ENCODE measurements around the gene SLC6A5.
"Not testable (repeated sequence)": the region's sequence is repeated elsewhere in the genome, so short reads cannot be mapped to it uniquely, and the experiment has no call there.

SLC6A5 gene

DNA sequence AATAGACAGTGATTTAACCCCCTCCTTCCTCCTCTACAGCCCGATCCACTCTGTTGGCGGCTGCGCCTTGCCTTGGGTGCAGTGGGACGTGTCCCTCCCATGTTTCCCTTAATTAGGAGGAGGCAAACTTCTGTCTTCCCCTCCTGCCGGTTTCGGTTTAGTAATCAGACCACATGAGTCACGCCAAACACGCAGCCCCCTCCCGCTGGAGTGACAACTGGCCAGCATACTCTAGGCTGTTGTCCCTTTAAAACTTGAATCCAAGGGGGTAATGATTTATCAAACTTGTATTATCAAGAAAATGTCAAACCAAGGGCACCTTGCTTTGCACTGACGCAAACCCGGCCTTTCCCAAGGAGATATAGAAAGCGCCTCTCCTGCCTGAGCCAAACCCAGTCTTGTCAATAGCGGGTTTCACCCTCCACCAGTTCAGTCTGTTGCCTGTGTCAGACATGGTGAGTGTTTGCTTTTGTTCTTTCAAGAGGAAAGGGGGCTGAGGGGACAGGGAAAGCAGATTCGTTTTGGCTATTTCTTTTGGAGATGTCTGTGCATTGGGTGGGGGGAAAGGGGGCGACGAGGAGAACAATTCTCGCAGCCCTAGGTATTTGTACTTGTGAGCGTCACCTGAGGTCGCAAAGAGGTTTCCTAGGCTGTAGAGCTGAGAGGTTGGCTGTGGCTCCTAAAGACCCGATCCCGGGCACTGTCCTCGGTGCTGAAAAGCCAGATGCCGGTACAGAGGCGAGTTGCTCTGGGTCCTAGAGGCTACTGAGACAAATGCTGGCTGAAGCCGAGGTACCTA, at the start of gene SLC6A5:
Gene SLC6A5, plus strand, starts transcription at position 388 of the 799 bp plus-strand sequence. Its CDS starts 65 bp downstream, at position 453.
- DNase-seq, result peak; percentile 16

DNA sequence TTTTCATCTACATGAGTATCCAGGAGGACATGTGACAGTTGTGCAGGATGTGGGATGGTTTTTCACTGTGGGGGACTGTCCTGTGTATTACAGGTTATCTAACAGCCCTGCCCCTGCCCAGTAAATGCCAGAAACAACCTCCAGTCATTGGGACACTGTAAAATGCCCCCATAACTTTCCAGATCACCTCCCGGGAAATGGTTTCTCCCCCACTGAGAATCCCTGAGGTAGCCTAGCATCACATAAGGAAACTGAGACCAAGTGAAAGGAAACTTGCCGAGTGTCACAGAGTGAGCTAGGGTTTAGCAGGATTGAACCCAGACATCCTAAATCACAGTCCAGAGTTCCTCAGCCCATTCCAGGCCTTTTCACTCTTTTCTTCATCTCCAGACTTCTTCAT, 48.3 kb upstream of the SLC6A5 start:
- DNase-seq, result no peak

GRCh38 chr11:20555783-20556182, 43.6 kb upstream of the SLC6A5 start:
- no peak for DNase-seq

- not testable (repeated sequence) for DNase-seq
Measured at GRCh38 chr11:20556396-20556795, 43.0 kb upstream of the SLC6A5 start.

GRCh38 chr11:20558741-20559140, 40.7 kb upstream of the SLC6A5 start:
- no peak for DNase-seq

GRCh38 chr11:20559523-20560300, 39.7 kb upstream of the SLC6A5 start:
- no peak for DNase-seq

GRCh38 chr11:20561915-20562314, 37.5 kb upstream of the SLC6A5 start:
- no peak for DNase-seq

- DNase-seq, result no peak
Measured at GRCh38 chr11:20563866-20564265, 35.5 kb upstream of the SLC6A5 start.

GRCh38 chr11:20564846-20565635, 34.4 kb upstream of the SLC6A5 start:
- no peak for DNase-seq

DNA sequence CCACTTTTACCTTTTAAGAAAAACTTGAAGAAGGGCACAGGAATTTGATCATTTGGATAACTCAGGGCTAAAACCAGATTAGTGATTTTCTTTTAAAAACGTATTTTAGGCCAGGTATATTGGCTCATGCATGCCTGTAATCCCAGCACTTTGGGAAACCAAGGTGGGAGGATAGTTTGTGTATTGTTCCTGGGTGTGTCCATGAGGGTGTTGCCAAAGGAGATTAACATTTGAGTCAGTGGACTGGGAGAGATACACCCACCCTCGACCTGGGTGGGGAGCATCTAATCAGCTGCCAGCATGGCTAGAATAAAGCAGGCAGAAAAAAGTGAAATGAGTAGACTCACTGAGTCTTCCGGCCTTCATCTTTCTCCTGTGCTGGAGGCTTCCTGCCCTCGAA, 33.3 kb upstream of the SLC6A5 start:
- not testable (repeated sequence) for DNase-seq

GRCh38 chr11:20566591-20567434, 32.6 kb upstream of the SLC6A5 start:
- DNase-seq, result no peak

DNA sequence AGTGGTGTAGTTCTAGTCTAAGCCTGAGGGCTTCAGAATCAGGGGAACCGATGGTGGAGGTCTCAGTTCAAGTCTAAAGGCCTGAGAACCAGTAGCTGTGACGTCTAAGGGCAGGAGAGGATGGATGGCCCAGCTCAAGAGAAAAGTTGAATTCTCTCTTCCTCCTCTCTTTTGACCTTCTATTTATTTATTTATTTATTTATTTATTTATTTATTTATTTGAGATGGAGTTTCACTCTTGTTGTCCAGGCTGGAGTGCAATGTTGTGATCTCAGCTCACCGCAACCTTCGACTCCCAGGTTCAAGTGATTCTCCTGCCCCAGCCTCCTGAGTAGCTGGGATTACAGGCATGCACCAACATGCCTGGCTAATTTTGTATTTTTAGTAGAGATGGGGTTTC, 19.7 kb upstream of the SLC6A5 start:
- DNase-seq, result not testable (repeated sequence)

DNA sequence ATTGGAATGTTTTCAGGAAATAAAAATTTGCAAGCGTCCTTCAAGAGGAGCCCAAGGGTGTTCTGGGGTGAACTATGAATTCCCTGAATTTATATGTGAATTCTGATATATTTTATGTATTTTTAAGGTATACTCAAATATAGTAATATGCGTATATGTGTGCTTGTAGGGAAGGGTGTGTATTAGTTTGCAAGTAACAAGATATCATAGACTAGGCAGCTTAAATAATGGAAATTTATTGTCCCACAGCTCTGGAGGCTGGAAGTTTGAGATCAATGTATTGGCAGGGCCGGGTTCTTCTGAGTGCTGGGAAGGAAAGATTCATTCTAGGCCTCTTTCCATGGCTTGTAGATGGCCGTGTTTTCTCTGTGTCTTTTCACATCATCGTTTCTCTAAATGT, 16.2 kb upstream of the SLC6A5 start:
- no peak for DNase-seq

- DNase-seq, result no peak
Measured at GRCh38 chr11:20584093-20584774, 15.2 kb upstream of the SLC6A5 start.

- no peak for DNase-seq
Measured at GRCh38 chr11:20589796-20590195, 9.6 kb upstream of the SLC6A5 start.

DNA sequence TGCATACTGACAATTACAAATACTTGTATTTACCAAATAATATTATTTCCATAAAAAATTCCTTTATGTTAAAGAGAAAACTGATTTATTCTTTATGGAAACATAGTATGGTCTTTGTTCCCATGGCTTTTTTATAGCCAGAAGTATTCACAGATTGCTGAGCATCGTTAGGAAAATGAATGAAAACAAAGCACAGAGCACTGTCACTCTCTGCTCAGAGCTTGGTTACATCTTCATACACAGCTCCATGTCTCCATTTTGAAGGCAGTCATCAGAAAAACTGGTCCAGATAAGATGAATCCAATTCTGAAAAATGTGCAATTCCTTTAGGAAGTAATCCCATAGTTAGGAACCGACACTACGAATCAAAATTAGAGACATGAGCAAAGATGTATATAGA, 9.0 kb upstream of the SLC6A5 start:
- DNase-seq, result no peak

- no peak for DNase-seq
Measured at GRCh38 chr11:20592741-20593140, 6.7 kb upstream of the SLC6A5 start.

DNA sequence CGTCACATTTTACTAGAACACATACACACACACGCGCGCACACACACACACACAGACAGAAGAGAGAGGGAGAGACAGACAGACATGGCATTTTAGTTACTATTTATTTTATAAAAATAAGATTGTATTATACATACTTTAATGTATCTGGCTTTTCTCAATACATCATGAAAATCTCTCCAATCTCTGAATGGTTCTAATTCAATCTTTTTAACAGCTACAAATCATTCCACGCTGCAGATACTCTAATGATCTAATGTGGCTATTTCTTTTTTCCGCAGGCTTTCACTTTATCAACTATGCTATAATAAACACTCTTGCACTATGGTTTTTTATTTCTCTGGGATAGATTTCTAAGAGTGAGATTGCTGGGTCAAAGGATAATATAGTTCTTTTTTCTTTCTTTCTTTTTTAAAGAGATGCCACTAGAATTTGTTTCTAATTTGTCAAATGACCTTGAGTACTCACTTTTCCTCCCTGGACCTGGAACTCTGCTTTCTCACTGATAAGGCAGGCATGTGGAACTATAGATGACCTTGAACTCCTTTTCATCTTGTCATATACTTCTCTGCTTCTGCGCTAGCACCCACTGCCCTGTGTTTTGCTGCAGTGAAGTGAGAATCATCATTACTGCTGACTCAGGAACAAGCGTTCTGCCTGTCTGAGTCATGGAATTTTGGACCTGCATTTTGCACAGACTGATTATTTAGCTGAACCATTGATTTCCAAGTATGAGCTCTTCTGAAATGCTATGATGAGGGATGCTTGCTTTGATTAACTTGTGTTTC, 4.9 kb upstream of the SLC6A5 start:
- DNase-seq, result no peak

DNA sequence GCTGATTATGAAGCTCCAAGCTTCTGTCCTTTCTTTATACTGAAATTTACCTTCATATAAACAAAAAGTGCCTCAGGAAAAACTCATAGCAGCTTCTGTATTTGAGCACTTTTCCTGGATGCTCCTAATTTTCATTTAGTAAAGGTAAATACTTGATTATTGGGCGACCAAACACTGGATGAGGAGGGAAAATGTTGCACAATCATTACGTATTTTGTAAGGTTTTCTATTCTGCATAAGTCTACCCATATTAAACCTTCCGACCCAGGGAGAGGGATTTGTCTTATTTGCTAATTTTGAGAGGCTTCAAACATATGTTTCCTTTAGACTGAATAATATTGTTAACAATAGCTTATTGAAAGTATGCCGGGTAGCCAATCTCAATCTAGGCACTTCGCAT, 4.3 kb upstream of the SLC6A5 start:
- DNase-seq, result no peak

- DNase-seq, result no peak
Measured at GRCh38 chr11:20596205-20597153, 2.9 kb upstream of the SLC6A5 start.

All from T1000 (cell line).